SK-N-SH (cell line): ENCODE results near the gene PDXP. TPM values are rescaled to one million over a fixed set of nuclear protein-coding genes. Genes with fewer than 3 reads are reported as not detected.

Experiments used
- CTCF ChIA-PET: fragments of 300-600, 350-600 bp; formaldehyde crosslinking; extraction: SDS; loops from one replicate; lab custom pipeline; 2021; lab: Yijun Ruan, JAX
- POLR2A ChIA-PET: fragments of 350-600 bp; sonication (Branson Sonifier 250); formaldehyde crosslinking; extraction: SDS; loops from one replicate; lab custom pipeline; 2020; ENCODE audit warnings: antibody characterized with exemption, inconsistent platforms; lab: Yijun Ruan, JAX
- DNase-seq: peaks from one replicate; pipeline ENCODE4 v3.0.0; 2012
- H2AFZ ChIP-seq: fragments of 200-600 bp; sonication (generic); 2 replicates; pipeline ENCODE4 v1.8.1; 2016; ENCODE audit warnings: antibody characterized with exemption, mild to moderate bottlenecking, low read depth
- H3F3A ChIP-seq: fragments of 200-600 bp; sonication (generic); replicated peaks from 2 replicates; pipeline ENCODE3; 2016; ENCODE audit warnings: antibody characterized with exemption, mild to moderate bottlenecking; ENCODE audit not compliant: insufficient read depth
- H3K27ac ChIP-seq, 2 experiments: fragments of 200-500 bp in 1 of 2; fragments of 200-600 bp in 1 of 2; sonication (Bioruptor generic) in 1 of 2; sonication (generic), shearing (Covaris generic) in 1 of 2; 2 replicates each; pipeline versions ENCODE4 v1.5.1 to v1.6.1; 2014 to 2016; ENCODE audit warnings: low read depth in 2 of 2, inconsistent platforms in 1 of 2, low read length in 1 of 2, mild to moderate bottlenecking in 1 of 2, mixed read lengths in 1 of 2
- H3K27me3 ChIP-seq: fragments of 200-600 bp; sonication (generic), shearing (Covaris generic); 2 replicates; pipeline ENCODE4 v1.6.1; 2016; ENCODE audit warnings: mixed run types; ENCODE audit not compliant: insufficient read depth
- H3K36me3 ChIP-seq, 2 experiments: fragments of 200-500 bp in 1 of 2; fragments of 200-600 bp in 1 of 2; sonication (Bioruptor generic) in 1 of 2; sonication (generic) in 1 of 2; replicated peaks in 1 of 2; 2 replicates each; pipeline versions ENCODE3 to v1.5.1; 2014 to 2016; ENCODE audit warnings: low read length in 1 of 2, mild to moderate bottlenecking in 1 of 2; ENCODE audit not compliant: insufficient read depth in 2 of 2, control insufficient read depth in 1 of 2
- H3K4me1 ChIP-seq, 2 experiments: fragments of 200-500 bp in 1 of 2; fragments of 200-600 bp in 1 of 2; sonication (Bioruptor generic) in 1 of 2; sonication (generic), shearing (Covaris generic) in 1 of 2; 2 replicates each; pipeline versions ENCODE4 v1.5.1 to v1.6.1; 2014 to 2016; ENCODE audit warnings: low read depth in 1 of 2, low read length in 1 of 2, mixed run types in 1 of 2; ENCODE audit not compliant: insufficient read depth in 2 of 2, control insufficient read depth in 1 of 2
- H3K4me2 ChIP-seq: fragments of 200-600 bp; sonication (generic), shearing (Covaris generic); 2 replicates; pipeline ENCODE4 v1.6.1; 2017; ENCODE audit warnings: mixed run types
- H3K4me3 ChIP-seq, 2 experiments: fragments of 200-500 bp in 1 of 2; fragments of 200-600 bp in 1 of 2; sonication (Bioruptor generic) in 1 of 2; sonication (generic), shearing (Covaris generic) in 1 of 2; 2 replicates each; pipeline versions ENCODE4 v1.5.1 to v1.8.1; 2014 to 2016; ENCODE audit warnings: low read depth in 2 of 2, inconsistent platforms in 1 of 2, low read length in 1 of 2, mild to moderate bottlenecking in 1 of 2, mixed read lengths in 1 of 2, moderate library complexity in 1 of 2
- H3K79me2 ChIP-seq: fragments of 200-600 bp; sonication (generic); 2 replicates; pipeline ENCODE4 v1.8.1; 2017; ENCODE audit warnings: mild to moderate bottlenecking; ENCODE audit not compliant: insufficient read depth
- H3K9ac ChIP-seq: fragments of 200-600 bp; sonication (generic); 2 replicates; pipeline ENCODE4 v1.6.1; 2017; ENCODE audit warnings: mixed run types
- H3K9me2 ChIP-seq: fragments of 200-600 bp; sonication (generic); 2 replicates; pipeline ENCODE4 v1.6.1; 2017; ENCODE audit warnings: mixed run types
- H3K9me3 ChIP-seq: fragments of 200-600 bp; sonication (generic); 2 replicates; pipeline ENCODE4 v1.6.1; 2017; ENCODE audit warnings: mixed run types, mild to moderate bottlenecking, moderate library complexity
- H4K20me1 ChIP-seq: fragments of 200-600 bp; sonication (generic); 2 replicates; pipeline ENCODE4 v1.6.1; 2017; ENCODE audit warnings: mild to moderate bottlenecking, mixed run types; ENCODE audit not compliant: insufficient read depth
- EZH2phosphoT487 ChIP-seq: fragments of 200-600 bp; sonication (generic); IDR thresholded peaks from 2 replicates; pipeline ENCODE4 v1.6.1; 2017; ENCODE audit warnings: low read depth, mixed run types, mild to moderate bottlenecking, antibody characterized with exemption, moderate library complexity, borderline replicate concordance
- JUND ChIP-seq: IDR thresholded peaks from 2 replicates; pipeline ENCODE4 v1.4.0; 2012
- MEF2A ChIP-seq: IDR thresholded peaks from 2 replicates; pipeline ENCODE4 v1.4.0; 2012; ENCODE audit warnings: low read depth, borderline replicate concordance
- MXI1 ChIP-seq: IDR thresholded peaks from 2 replicates; pipeline ENCODE4 v1.6.1; 2012; ENCODE audit warnings: mild to moderate bottlenecking, low read depth, low read length, improper control_type of control experiment
- NFIC ChIP-seq: IDR thresholded peaks from 2 replicates; pipeline ENCODE4 v1.4.0; 2012; ENCODE audit warnings: borderline replicate concordance
- NRF1 ChIP-seq: IDR thresholded peaks from 2 replicates; pipeline ENCODE4 v1.6.1; 2012; ENCODE audit warnings: low read depth, mild to moderate bottlenecking, low read length
- RAD21 ChIP-seq: IDR thresholded peaks from 2 replicates; pipeline ENCODE4 v1.6.1; 2012; ENCODE audit warnings: mild to moderate bottlenecking, low read length
- RCOR1 ChIP-seq: fragments of 150-350 bp; IDR thresholded peaks from 2 replicates; pipeline ENCODE4 v1.6.1; 2017; ENCODE audit warnings: antibody characterized with exemption, low read length
- REST ChIP-seq: IDR thresholded peaks from 2 replicates; pipeline ENCODE4 v1.6.1; 2012; ENCODE audit warnings: mild to moderate bottlenecking, low read depth, low read length, moderate library complexity
- RFX5 ChIP-seq: IDR thresholded peaks from 2 replicates; pipeline ENCODE4 v1.6.1; 2012; ENCODE audit warnings: mild to moderate bottlenecking, improper control_type of control experiment, low read length
- RXRA ChIP-seq: IDR thresholded peaks from 2 replicates; pipeline ENCODE4 v1.4.0; 2012; ENCODE audit warnings: low read depth, mild to moderate bottlenecking, borderline replicate concordance
- SMC3 ChIP-seq: IDR thresholded peaks from 2 replicates; pipeline ENCODE4 v1.6.1; 2012; ENCODE audit warnings: low read depth, low read length, improper control_type of control experiment
- TCF12 ChIP-seq: IDR thresholded peaks from 2 replicates; pipeline ENCODE4 v1.4.0; 2012
- WGBS: methylation state at CpG from one replicate; pipeline ENCODE4 v1.1.6; 2017; ENCODE audit warnings: low lambda C conversion rate; 5-methylcytosine and 5-hydroxymethylcytosine counted together
- polyA plus RNA-seq, 3 experiments: library from polyadenylated mRNA; depleted of rRNA; stranded (reverse); fragments of >200 nt; gene quantifications; 2 replicates each; pipeline ENCODE4 v1.2.3, GENCODE V29; 2012
- TF ChIP-seq, protein P1 (sequence below): IDR thresholded peaks from 2 replicates; pipeline ENCODE4 v1.4.0; 2012; ENCODE audit warnings: low read depth
- TF ChIP-seq, protein P2 (sequence below): fragments of 150-350 bp; IDR thresholded peaks from 2 replicates; pipeline ENCODE4 v1.6.1; 2016; ENCODE audit warnings: mild to moderate bottlenecking, low read depth, low read length
- TF ChIP-seq, protein P3 (sequence below): IDR thresholded peaks from 2 replicates; pipeline ENCODE4 v1.4.0; 2012; ENCODE audit warnings: low read depth, borderline replicate concordance

The PDXP gene
- polyA plus RNA-seq, 1 of the 3 experiments (the other 2 are of a cell fraction), result 22.5 TPM

DNA sequence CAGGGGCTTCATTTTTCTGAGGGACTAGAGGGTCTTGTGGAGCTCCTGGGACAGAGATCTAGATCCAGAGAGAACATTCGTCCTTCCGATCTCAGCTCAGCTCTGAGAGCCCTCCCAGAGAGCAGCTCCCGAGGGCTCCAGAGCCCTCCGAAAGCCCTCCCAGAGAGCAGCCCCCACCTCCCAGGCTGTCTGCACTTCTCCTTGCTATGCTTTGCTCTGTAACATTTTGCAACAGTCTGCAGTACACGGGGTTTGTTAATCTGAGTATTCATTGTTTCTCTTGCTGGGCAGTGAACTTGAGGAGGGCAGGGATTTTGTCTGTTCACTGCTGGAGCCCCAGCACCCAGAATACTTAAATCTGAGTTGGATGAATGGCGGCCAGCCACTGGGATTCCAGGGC is 47.3 kb upstream of the PDXP start:
- CTCF ChIA-PET, result interaction anchor here (1.5 to 9.3 kb wide), 2 partner anchors 11 to 50 kb away, joined by 3 to 54 read pairs; no protein-coding TSS in a partner anchor
- Histone ChIP-seq H3F3A (peaks cover 14% of the 10 kb centered on the region), H2AFZ (no peak overlapping the region), H3K9me2 (no peaks in the 10 kb centered on the region), H3K27me3 (no peaks in the 10 kb centered on the region), H3K4me1 (peaks cover 7 to 26% of the 10 kb centered on the region in 2 experiments; a peak in 1 of 4 replicates), H3K4me2 (peak overlapping the region; percentile 91), H4K20me1 (no peaks in the 10 kb centered on the region), H3K27ac (no peak overlapping the region; a peak in 1 of 4 replicates), H3K4me3 (no peak overlapping the region), H3K9ac (no peak overlapping the region; the same call in 1 of the 2 replicates), H3K36me3 (peaks cover 0 to 1% of the 10 kb centered on the region in 2 experiments), H3K9me3 (no peaks in the 10 kb centered on the region), H3K79me2 (peaks cover 36% of the 10 kb centered on the region)
- 85% methylated on average over 6 of the region's 6 CpGs for WGBS
- DNase-seq, result no peak
- POLR2A ChIA-PET, result interaction anchor here (0.8 to 1.0 kb wide), 2 partner anchors 22 to 75 kb away, joined by 3 read pairs; partner anchors contain the start of gene NOL12
- TF ChIP-seq, protein P1, sequence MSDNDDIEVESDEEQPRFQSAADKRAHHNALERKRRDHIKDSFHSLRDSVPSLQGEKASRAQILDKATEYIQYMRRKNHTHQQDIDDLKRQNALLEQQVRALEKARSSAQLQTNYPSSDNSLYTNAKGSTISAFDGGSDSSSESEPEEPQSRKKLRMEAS, result no peak
- TF ChIP-seq JUND (no peak), REST (no peak), NRF1 (no peak), MXI1 (no peak), RCOR1 (no peak), RFX5 (no peak), TCF12 (no peak), RAD21 (no peak), MEF2A (no peak)

DNA sequence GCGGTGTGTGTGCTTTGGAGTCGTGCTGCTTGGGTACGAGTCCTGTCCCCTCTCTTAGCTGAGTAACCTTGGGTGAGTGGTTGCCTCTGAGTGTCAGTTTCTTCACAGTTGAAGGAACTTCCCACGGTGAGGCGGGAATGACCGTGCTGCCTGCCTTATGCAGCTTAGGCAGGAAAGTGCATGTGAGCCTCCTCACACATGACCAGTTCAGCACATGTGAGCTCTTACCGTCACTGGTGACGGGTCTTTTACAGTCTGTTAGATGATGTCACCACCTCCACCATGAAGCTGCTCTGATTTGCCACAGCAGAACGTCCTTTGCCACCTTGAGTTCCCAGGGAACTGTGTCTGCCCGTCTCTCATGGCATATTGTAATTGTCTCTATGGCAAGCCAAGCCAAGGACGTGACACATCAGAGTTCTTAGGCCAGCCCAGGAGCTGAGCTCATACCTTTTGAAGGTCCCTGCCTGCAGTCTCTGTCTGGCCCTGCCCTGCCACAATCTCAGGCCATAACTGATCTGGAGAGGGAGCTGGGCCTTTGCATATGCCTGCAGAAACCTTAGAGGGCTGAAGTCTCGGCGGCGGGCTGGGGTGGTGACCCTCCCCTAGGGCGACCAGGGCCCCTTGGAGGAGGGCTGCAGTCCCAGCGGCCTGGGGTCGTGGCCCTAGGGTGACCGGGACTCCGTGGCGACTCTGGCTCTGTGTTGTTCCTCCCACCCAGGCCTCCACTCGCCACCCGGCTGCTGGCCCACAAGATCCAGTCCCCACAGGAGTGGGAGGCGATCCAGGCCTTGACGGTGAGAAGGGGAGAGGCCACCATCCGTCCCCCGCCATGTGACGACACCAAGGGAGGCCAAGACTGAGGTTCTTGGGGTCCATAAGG is 42.1 kb upstream of the PDXP start:
- H3K9ac ChIP-seq, result no peak overlapping the region
- H4K20me1 ChIP-seq, result no peaks in the 10 kb centered on the region
- H3K4me2 ChIP-seq, result no peak overlapping the region
- CTCF ChIA-PET, result interaction anchor here (1.0 to 34.3 kb wide), 6 partner anchors 9 to 53 kb away, joined by 3 to 898 read pairs (median 6); partner anchors contain the start of genes LGALS1, NOL12 and PDXP
- H3K4me1 ChIP-seq, result peaks cover 0 to 2% of the 10 kb centered on the region in 2 experiments; a peak in 1 of 4 replicates
- no peaks in the 10 kb centered on the region for H3K9me2 ChIP-seq
- H3K36me3 ChIP-seq, result peaks cover 0 to 30% of the 10 kb centered on the region in 2 experiments
- H3K9me3 ChIP-seq, result no peaks in the 10 kb centered on the region
- H3K79me2 ChIP-seq, result peaks cover 10% of the 10 kb centered on the region
- H3K27ac ChIP-seq, result no peak overlapping the region
- H3K27me3 ChIP-seq, result no peaks in the 10 kb centered on the region
- H3F3A ChIP-seq, result no peaks in the 10 kb centered on the region
- WGBS, result 95% methylated on average over 20 of the region's 27 CpGs
- DNase-seq, result no peak
- no peak overlapping the region for H2AFZ ChIP-seq
- POLR2A ChIA-PET, result interaction anchor here (1.3 kb wide), 1 partner anchor 8 kb away, joined by 3 read pairs; no protein-coding TSS in a partner anchor
- no peak overlapping the region for H3K4me3 ChIP-seq
- TF ChIP-seq EZH2phosphoT487 (no peak), RXRA (no peak), NFIC (no peak), REST (no peak), SMC3 (no peak), RFX5 (no peak)
- TF ChIP-seq, protein P2, sequence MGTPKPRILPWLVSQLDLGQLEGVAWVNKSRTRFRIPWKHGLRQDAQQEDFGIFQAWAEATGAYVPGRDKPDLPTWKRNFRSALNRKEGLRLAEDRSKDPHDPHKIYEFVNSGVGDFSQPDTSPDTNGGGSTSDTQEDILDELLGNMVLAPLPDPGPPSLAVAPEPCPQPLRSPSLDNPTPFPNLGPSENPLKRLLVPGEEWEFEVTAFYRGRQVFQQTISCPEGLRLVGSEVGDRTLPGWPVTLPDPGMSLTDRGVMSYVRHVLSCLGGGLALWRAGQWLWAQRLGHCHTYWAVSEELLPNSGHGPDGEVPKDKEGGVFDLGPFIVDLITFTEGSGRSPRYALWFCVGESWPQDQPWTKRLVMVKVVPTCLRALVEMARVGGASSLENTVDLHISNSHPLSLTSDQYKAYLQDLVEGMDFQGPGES, result no peak
- TF ChIP-seq, protein P3, sequence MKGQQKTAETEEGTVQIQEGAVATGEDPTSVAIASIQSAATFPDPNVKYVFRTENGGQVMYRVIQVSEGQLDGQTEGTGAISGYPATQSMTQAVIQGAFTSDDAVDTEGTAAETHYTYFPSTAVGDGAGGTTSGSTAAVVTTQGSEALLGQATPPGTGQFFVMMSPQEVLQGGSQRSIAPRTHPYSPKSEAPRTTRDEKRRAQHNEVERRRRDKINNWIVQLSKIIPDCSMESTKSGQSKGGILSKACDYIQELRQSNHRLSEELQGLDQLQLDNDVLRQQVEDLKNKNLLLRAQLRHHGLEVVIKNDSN, result no peak
